ENCODE data around the gene TKTL1. TPM values are rescaled to one million over a fixed set of nuclear protein-coding genes. Genes with fewer than 3 reads are reported as not detected.
"Not testable (repeated sequence)": the region's sequence is repeated elsewhere in the genome, so short reads cannot be mapped to it uniquely, and the experiment has no call there.

TKTL1 gene
- total RNA-seq, 1 donor from 2014 or later, result not detected

DNA sequence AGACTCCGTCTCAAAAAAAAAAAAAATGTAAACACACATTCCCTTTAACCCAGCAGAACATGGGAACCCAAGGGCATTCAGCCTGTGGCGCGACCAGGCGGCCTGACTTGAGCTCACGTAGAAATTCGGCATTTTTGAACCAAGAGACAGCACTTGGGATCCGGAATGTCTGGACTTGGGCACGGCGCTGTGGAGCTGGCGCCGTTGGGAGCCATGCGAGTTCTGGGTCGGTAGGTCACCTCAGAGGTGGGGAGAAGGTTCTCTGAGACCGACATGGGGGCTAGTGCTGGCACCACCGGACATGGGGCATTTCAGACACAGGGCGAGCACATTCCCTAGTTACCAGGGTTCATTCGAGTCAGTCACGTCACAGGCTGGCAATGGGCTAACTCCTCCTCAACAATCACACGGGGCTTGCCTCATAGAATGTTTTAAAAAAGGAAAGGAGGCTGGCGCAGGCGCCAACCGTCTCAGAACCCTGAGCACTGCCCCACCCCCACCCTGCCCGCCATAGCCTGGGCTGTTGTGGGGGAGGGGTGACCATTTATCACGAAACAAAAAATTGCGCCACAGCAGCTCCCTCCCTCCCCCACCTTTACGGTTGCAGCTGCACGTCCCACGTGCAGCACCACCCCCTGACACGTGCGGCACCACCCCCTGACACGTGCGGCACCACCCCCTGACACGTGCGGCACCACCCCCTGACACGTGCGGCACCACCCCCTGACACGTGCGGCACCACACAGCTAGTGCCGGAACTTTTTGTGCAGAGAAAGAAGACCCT lies 612 bp upstream of the TKTL1 start, which contains the start of gene TEX28:
TSS of gene TEX28 (minus strand) at position 334 of the 784 bp plus-strand sequence. CDS start 3,007 bp downstream, outside the sequence.
- no peak within 1 kb of the TSS for H3K4me3 Mint-ChIP-seq (ENCODE audit: unreplicated experiment)
- no peaks in the 10 kb centered on the region for H3K4me1 Mint-ChIP-seq (ENCODE audit: low read depth, unreplicated experiment)
- H3K9me3 Mint-ChIP-seq (ENCODE audit: unreplicated experiment), result no peaks in the 10 kb centered on the region
- H3K36me3 Mint-ChIP-seq (ENCODE audit: unreplicated experiment), result no peaks in the 10 kb centered on the region
- no peaks in the 10 kb centered on the region for H3K27me3 Mint-ChIP-seq (ENCODE audit: unreplicated experiment)
- TF ChIP-seq, protein P1, sequence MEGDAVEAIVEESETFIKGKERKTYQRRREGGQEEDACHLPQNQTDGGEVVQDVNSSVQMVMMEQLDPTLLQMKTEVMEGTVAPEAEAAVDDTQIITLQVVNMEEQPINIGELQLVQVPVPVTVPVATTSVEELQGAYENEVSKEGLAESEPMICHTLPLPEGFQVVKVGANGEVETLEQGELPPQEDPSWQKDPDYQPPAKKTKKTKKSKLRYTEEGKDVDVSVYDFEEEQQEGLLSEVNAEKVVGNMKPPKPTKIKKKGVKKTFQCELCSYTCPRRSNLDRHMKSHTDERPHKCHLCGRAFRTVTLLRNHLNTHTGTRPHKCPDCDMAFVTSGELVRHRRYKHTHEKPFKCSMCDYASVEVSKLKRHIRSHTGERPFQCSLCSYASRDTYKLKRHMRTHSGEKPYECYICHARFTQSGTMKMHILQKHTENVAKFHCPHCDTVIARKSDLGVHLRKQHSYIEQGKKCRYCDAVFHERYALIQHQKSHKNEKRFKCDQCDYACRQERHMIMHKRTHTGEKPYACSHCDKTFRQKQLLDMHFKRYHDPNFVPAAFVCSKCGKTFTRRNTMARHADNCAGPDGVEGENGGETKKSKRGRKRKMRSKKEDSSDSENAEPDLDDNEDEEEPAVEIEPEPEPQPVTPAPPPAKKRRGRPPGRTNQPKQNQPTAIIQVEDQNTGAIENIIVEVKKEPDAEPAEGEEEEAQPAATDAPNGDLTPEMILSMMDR (IDR thresholded peaks at IDR 0.05; ENCODE audit: partially characterized antibody, unreplicated experiment), result no peak
- DNase-seq, result no peak
- H3K27ac Mint-ChIP-seq (ENCODE audit: unreplicated experiment), result no peak within 1 kb of the TSS

DNA sequence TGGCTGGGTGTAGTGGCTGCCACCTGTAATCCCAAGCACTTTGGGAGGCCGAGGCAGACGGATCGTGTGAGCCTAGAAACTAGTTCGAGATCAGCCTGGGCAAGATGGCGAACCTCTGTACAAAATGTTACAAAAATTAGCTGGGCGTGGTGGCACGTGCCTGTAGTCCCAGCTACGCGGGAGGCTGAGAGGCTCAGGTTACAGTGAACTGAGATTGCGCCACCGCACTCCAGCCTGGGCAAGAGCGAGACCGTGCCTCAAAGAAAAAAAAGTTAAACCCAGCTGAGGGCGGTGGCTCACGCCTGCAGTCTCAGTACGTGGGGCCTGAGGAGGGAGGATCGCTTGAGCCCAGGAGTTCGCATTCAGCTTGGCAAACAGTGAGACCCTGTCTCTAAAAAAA lies 1.1 kb downstream of the TKTL1 start:
- H3K9me3 Mint-ChIP-seq (ENCODE audit: unreplicated experiment), result no peaks in the 10 kb centered on the region
- H3K27me3 Mint-ChIP-seq (ENCODE audit: unreplicated experiment), result no peaks in the 10 kb centered on the region
- no peak for DNase-seq
- TF ChIP-seq, protein P1 (IDR thresholded peaks at IDR 0.05; ENCODE audit: partially characterized antibody, unreplicated experiment), result no peak
- no peak overlapping the region for H3K27ac Mint-ChIP-seq (ENCODE audit: unreplicated experiment)
- no peaks in the 10 kb centered on the region for H3K36me3 Mint-ChIP-seq (ENCODE audit: unreplicated experiment)
- no peaks in the 10 kb centered on the region for H3K4me1 Mint-ChIP-seq (ENCODE audit: low read depth, unreplicated experiment)
- no peak overlapping the region for H3K4me3 Mint-ChIP-seq (ENCODE audit: unreplicated experiment)

DNA sequence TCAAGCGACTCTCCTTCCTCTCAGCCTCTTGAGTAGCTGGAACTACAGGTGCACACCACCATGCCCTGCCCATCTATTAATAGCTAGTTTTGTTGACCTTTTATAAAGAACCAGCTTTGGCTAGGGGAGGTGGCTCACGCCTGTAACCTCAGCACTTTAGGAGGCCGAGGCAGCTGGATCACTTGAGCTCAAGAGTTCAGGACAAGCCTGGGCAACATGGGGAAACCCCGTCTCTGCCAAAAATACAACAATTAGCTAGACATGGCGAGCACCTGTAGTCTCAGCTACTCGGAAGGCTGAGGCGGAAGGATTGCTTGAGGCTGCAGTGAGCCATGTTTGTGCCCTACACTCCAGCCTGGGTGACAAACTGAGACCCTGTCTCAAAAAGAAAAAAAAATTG lies 2.7 kb downstream of the TKTL1 start:
- Mint-ChIP-seq H3K4me1 (ENCODE audit: low read depth, unreplicated experiment) (no peaks in the 10 kb centered on the region), H3K4me3 (ENCODE audit: unreplicated experiment) (no peak overlapping the region), H3K27ac (ENCODE audit: unreplicated experiment) (no peak overlapping the region), H3K27me3 (ENCODE audit: unreplicated experiment) (peaks cover under 1% of the 10 kb centered on the region), H3K9me3 (ENCODE audit: unreplicated experiment) (no peaks in the 10 kb centered on the region), H3K36me3 (ENCODE audit: unreplicated experiment) (no peaks in the 10 kb centered on the region)
- TF ChIP-seq, protein P1 (IDR thresholded peaks at IDR 0.05; ENCODE audit: partially characterized antibody, unreplicated experiment), result no peak
- DNase-seq, result no peak

DNA sequence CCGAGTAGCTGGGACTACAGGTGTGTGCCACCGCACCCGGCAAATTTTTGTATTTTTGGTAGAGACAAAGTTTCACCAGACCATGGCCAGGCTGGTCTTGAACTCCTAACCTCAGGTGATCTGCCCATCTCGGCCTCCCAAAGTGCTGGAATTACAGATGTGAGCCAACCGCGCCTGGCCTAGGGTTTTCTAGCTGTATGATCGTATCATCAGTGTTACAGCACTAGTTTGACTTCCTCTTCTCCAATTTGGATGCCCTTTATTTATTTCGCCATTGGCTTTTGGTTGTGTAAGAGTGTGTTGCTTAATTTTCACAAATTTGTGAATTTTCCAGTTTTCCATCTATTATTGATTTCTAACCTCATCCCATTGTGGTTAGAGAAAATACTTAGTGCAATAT lies 5.2 kb downstream of the TKTL1 start:
- Mint-ChIP-seq H3K27ac (ENCODE audit: unreplicated experiment) (no peak overlapping the region), H3K27me3 (ENCODE audit: unreplicated experiment) (peaks cover 2% of the 10 kb centered on the region), H3K4me1 (ENCODE audit: low read depth, unreplicated experiment) (no peaks in the 10 kb centered on the region), H3K4me3 (ENCODE audit: unreplicated experiment) (no peak overlapping the region), H3K36me3 (ENCODE audit: unreplicated experiment) (no peaks in the 10 kb centered on the region), H3K9me3 (ENCODE audit: unreplicated experiment) (no peaks in the 10 kb centered on the region)
- TF ChIP-seq, protein P1 (IDR thresholded peaks at IDR 0.05; ENCODE audit: partially characterized antibody, unreplicated experiment), result no peak
- no peak for DNase-seq

DNA sequence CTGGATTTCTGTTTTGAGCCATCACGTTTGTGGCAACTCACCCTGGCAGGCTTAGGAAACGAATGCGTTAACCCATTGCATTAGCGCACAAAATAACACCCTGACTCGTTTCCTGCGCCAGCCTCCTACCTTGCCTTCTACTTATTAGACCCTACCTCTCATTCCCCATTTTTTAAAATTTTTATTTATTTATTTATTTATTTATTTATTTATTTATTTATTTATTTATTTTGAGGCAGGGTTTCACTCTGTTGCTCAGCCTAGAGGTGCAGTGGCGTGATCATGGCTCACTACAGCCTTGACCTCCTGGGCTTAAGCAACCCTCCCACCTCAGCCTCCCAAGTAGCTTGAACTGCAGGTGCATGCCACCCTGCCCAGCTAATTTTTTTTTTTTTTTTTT lies 7.4 kb downstream of the TKTL1 start:
- H3K9me3 Mint-ChIP-seq (ENCODE audit: unreplicated experiment); H3K4me1 Mint-ChIP-seq (ENCODE audit: low read depth, unreplicated experiment); H3K27me3 Mint-ChIP-seq (ENCODE audit: unreplicated experiment); H3K27ac Mint-ChIP-seq (ENCODE audit: unreplicated experiment); DNase-seq; H3K4me3 Mint-ChIP-seq (ENCODE audit: unreplicated experiment); H3K36me3 Mint-ChIP-seq (ENCODE audit: unreplicated experiment): not testable (repeated sequence)
